ENCODE measurements around the gene FAR2.
"Not testable (repeated sequence)": the region's sequence is repeated elsewhere in the genome, so short reads cannot be mapped to it uniquely, and the experiment has no call there.

The FAR2 gene

GRCh38 chr12:29163146-29163545 is 14.1 kb downstream of the FAR2 start:
- Histone ChIP-seq H3K9ac (ENCODE audit: low read depth, low read length) (no peak overlapping the region), H3K36me3 (ENCODE audit: insufficient read depth, low read length) (no peaks in the 10 kb centered on the region), H3K9me3 (ENCODE audit: control insufficient read depth, insufficient read depth, low read length) (no peaks in the 10 kb centered on the region), H3K4me1 (ENCODE audit: insufficient read depth, low read length) (no peaks in the 10 kb centered on the region)

GRCh38 chr12:29164477-29165393 is 15.7 kb downstream of the FAR2 start:
- H3K9ac ChIP-seq (ENCODE audit: low read depth, low read length): no peak overlapping the region
- no peaks in the 10 kb centered on the region for H3K9me3 ChIP-seq (ENCODE audit: control insufficient read depth, insufficient read depth, low read length)
- H3K4me1 ChIP-seq (ENCODE audit: insufficient read depth, low read length): no peaks in the 10 kb centered on the region
- no peaks in the 10 kb centered on the region for H3K36me3 ChIP-seq (ENCODE audit: insufficient read depth, low read length)

- Histone ChIP-seq H3K4me1 (ENCODE audit: insufficient read depth, low read length) (no peaks in the 10 kb centered on the region), H3K9ac (ENCODE audit: low read depth, low read length) (no peak overlapping the region), H3K36me3 (ENCODE audit: insufficient read depth, low read length) (no peaks in the 10 kb centered on the region), H3K9me3 (ENCODE audit: control insufficient read depth, insufficient read depth, low read length) (no peaks in the 10 kb centered on the region)
These were observed 18.4 kb downstream of the FAR2 start for GRCh38 chr12:29167445-29167844.

- Histone ChIP-seq H3K9me3 (ENCODE audit: control insufficient read depth, insufficient read depth, low read length) (no peaks in the 10 kb centered on the region), H3K4me1 (ENCODE audit: insufficient read depth, low read length) (no peaks in the 10 kb centered on the region), H3K36me3 (ENCODE audit: insufficient read depth, low read length) (no peaks in the 10 kb centered on the region), H3K9ac (ENCODE audit: low read depth, low read length) (no peak overlapping the region)
These were observed 18.9 kb downstream of the FAR2 start for GRCh38 chr12:29167988-29168387.

- not testable (repeated sequence) for H3K4me1 ChIP-seq (ENCODE audit: insufficient read depth, low read length); H3K9ac ChIP-seq (ENCODE audit: low read depth, low read length); H3K9me3 ChIP-seq (ENCODE audit: control insufficient read depth, insufficient read depth, low read length); H3K36me3 ChIP-seq (ENCODE audit: insufficient read depth, low read length)
These were observed 20.9 kb downstream of the FAR2 start for GRCh38 chr12:29169978-29170377.

GRCh38 chr12:29170478-29171084 is 21.5 kb downstream of the FAR2 start:
- not testable (repeated sequence) for H3K36me3 ChIP-seq (ENCODE audit: insufficient read depth, low read length); H3K9me3 ChIP-seq (ENCODE audit: control insufficient read depth, insufficient read depth, low read length); H3K9ac ChIP-seq (ENCODE audit: low read depth, low read length); H3K4me1 ChIP-seq (ENCODE audit: insufficient read depth, low read length)

- H3K9ac ChIP-seq (ENCODE audit: low read depth, low read length): no peak overlapping the region
- no peaks in the 10 kb centered on the region for H3K9me3 ChIP-seq (ENCODE audit: control insufficient read depth, insufficient read depth, low read length)
- H3K36me3 ChIP-seq (ENCODE audit: insufficient read depth, low read length): no peaks in the 10 kb centered on the region
- H3K4me1 ChIP-seq (ENCODE audit: insufficient read depth, low read length): no peaks in the 10 kb centered on the region
These were observed 22.6 kb downstream of the FAR2 start for GRCh38 chr12:29171421-29172258.

- no peaks in the 10 kb centered on the region for H3K9me3 ChIP-seq (ENCODE audit: control insufficient read depth, insufficient read depth, low read length)
- no peaks in the 10 kb centered on the region for H3K36me3 ChIP-seq (ENCODE audit: insufficient read depth, low read length)
- no peaks in the 10 kb centered on the region for H3K4me1 ChIP-seq (ENCODE audit: insufficient read depth, low read length)
- no peak overlapping the region for H3K9ac ChIP-seq (ENCODE audit: low read depth, low read length)
These were observed 27.9 kb downstream of the FAR2 start for GRCh38 chr12:29176941-29177340.

- H3K9me3 ChIP-seq (ENCODE audit: control insufficient read depth, insufficient read depth, low read length); H3K36me3 ChIP-seq (ENCODE audit: insufficient read depth, low read length); H3K4me1 ChIP-seq (ENCODE audit: insufficient read depth, low read length); H3K9ac ChIP-seq (ENCODE audit: low read depth, low read length): not testable (repeated sequence)
These were observed 33.2 kb downstream of the FAR2 start for GRCh38 chr12:29182247-29182646.

- H3K4me1 ChIP-seq (ENCODE audit: insufficient read depth, low read length): no peaks in the 10 kb centered on the region; the same call in 1 of the 2 replicates
- H3K9me3 ChIP-seq (ENCODE audit: control insufficient read depth, insufficient read depth, low read length): no peaks in the 10 kb centered on the region
- no peaks in the 10 kb centered on the region for H3K36me3 ChIP-seq (ENCODE audit: insufficient read depth, low read length)
- H3K9ac ChIP-seq (ENCODE audit: low read depth, low read length): no peak overlapping the region
These were observed 38.7 kb downstream of the FAR2 start for GRCh38 chr12:29187756-29188155.

GRCh38 chr12:29191267-29191850 is 42.3 kb downstream of the FAR2 start:
- Histone ChIP-seq H3K4me1 (ENCODE audit: insufficient read depth, low read length) (no peaks in the 10 kb centered on the region; the same call in 1 of the 2 replicates), H3K36me3 (ENCODE audit: insufficient read depth, low read length) (no peaks in the 10 kb centered on the region), H3K9ac (ENCODE audit: low read depth, low read length) (no peak overlapping the region), H3K9me3 (ENCODE audit: control insufficient read depth, insufficient read depth, low read length) (no peaks in the 10 kb centered on the region)

GRCh38 chr12:29198901-29199300 is 49.8 kb downstream of the FAR2 start:
- Histone ChIP-seq H3K36me3 (ENCODE audit: insufficient read depth, low read length) (no peaks in the 10 kb centered on the region), H3K4me1 (ENCODE audit: insufficient read depth, low read length) (no peaks in the 10 kb centered on the region), H3K9ac (ENCODE audit: low read depth, low read length) (no peak overlapping the region)

GRCh38 chr12:29200586-29200985 is 51.5 kb downstream of the FAR2 start:
- H3K4me1 ChIP-seq (ENCODE audit: insufficient read depth, low read length): no peaks in the 10 kb centered on the region
- no peaks in the 10 kb centered on the region for H3K36me3 ChIP-seq (ENCODE audit: insufficient read depth, low read length)
- no peak overlapping the region for H3K9ac ChIP-seq (ENCODE audit: low read depth, low read length)
- peaks cover 10% of the 10 kb centered on the region for H3K9me3 ChIP-seq (ENCODE audit: control insufficient read depth, insufficient read depth, low read length)

More at GRCh38 chr12:29198901-29199300, 49.8 kb downstream of the FAR2 start:
- peaks cover 5% of the 10 kb centered on the region; the same call in 1 of the 2 replicates for H3K9me3 ChIP-seq (ENCODE audit: control insufficient read depth, insufficient read depth, low read length)

- Histone ChIP-seq H3K4me1 (ENCODE audit: insufficient read depth, low read length) (no peaks in the 10 kb centered on the region), H3K9me3 (ENCODE audit: control insufficient read depth, insufficient read depth, low read length) (peaks cover 10% of the 10 kb centered on the region), H3K36me3 (ENCODE audit: insufficient read depth, low read length) (no peaks in the 10 kb centered on the region), H3K9ac (ENCODE audit: low read depth, low read length) (no peak overlapping the region)
These were observed 52.2 kb downstream of the FAR2 start for GRCh38 chr12:29201296-29201695.

Data from ES-I3 (cell line).